Measurements from ENCODE around the gene ZFYVE9. TPM values are rescaled to one million over a fixed set of nuclear protein-coding genes. Genes with fewer than 3 reads are reported as not detected.

ZFYVE9 gene
- total and polyA plus RNA-seq, 12 donors, result 3.4 to 28.9 (median 22.2) TPM

DNA sequence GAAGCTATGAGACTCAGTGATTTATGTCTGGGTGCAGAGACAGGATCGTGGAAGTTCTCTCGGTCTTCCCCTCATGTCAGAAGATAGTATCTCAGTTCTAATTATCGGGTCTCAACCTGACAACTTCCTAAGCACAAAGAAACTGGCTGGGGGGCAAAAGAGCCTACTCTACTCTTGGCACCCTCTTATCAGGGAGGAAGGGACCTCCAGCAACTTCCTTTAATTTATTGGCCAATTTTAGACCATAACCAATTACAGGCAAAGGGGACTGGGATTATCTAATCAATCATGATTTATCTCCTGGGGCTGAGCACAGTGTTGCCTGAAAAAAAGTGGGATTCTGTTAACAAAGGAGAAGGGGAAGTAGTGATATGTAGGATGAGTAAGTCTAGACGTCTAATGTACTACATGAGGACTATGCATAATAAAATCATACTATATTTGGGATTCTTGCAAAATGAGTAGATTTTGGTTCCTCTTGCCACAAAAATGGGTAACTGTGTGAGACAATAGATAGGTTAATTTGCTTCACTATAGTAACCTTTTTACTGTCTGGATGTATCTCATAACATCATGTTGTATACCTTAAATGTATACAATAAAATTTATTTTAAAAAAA lies 98.8 kb downstream of the ZFYVE9 start:
- H3K4me3 ChIP-seq, result no peak overlapping the region
- H3K4me1 ChIP-seq (replicated peaks in 1 of 2), result peaks cover 0 to 10% of the 10 kb centered on the region in 2 donors
- H3K27me3 ChIP-seq, result no peaks in the 10 kb centered on the region
- H3K36me3 ChIP-seq (replicated peaks in 1 of 2), result no peaks in the 10 kb centered on the region
- no peak for DNase-seq
- no peaks in the 10 kb centered on the region for H3K9me3 ChIP-seq (replicated peaks in 1 of 3)
- intact Hi-C loops (cut with DNase I), result no loop called here
- WGBS, 4 donors, result 49 to 71% (median 63%) methylated on average over 4 of the region's 4 CpGs
- no peak overlapping the region for H3K27ac ChIP-seq
- TF ChIP-seq, protein P1, sequence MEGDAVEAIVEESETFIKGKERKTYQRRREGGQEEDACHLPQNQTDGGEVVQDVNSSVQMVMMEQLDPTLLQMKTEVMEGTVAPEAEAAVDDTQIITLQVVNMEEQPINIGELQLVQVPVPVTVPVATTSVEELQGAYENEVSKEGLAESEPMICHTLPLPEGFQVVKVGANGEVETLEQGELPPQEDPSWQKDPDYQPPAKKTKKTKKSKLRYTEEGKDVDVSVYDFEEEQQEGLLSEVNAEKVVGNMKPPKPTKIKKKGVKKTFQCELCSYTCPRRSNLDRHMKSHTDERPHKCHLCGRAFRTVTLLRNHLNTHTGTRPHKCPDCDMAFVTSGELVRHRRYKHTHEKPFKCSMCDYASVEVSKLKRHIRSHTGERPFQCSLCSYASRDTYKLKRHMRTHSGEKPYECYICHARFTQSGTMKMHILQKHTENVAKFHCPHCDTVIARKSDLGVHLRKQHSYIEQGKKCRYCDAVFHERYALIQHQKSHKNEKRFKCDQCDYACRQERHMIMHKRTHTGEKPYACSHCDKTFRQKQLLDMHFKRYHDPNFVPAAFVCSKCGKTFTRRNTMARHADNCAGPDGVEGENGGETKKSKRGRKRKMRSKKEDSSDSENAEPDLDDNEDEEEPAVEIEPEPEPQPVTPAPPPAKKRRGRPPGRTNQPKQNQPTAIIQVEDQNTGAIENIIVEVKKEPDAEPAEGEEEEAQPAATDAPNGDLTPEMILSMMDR (IDR thresholded peaks at IDR 0.05), result no peak
- TF ChIP-seq POLR2A (IDR thresholded peaks at IDR 0.05), result no peak

- no peak for DNase-seq
- 85 to 92% (median 90%) methylated on average over 3 of the region's 3 CpGs for WGBS, 4 donors
- intact Hi-C loops (cut with DNase I), result no loop called here
Observed at GRCh38 chr1:52243221-52243987, 101.5 kb downstream of the ZFYVE9 start.

DNA sequence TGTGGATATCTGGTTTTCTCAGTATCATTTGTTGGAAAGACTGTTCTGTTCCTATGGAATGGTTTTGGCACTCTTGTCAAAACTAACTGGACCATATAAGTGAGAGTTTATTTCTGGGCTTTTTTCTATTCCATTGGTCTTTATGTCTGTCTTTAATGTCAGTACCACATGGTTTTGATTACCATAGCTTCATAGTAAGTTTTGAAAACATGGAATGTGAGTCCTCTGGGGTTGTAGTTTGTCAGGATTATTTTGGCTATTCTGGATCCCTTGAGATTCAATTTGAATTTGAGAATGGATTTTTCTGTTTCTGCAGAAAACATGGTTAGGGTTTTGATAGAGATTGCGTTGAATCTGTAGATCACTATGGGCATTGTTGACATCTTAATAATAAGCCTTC lies 107.9 kb downstream of the ZFYVE9 start:
- Histone ChIP-seq H3K9me3 (replicated peaks in 1 of 3) (no peaks in the 10 kb centered on the region), H3K27me3 (no peaks in the 10 kb centered on the region), H3K36me3 (replicated peaks in 1 of 2) (no peaks in the 10 kb centered on the region), H3K4me1 (replicated peaks in 1 of 2) (no peaks in the 10 kb centered on the region), H3K4me3 (no peak overlapping the region), H3K27ac (no peak overlapping the region)
- no peak for DNase-seq
- no peak for TF ChIP-seq POLR2A (IDR thresholded peaks at IDR 0.05)
- TF ChIP-seq, protein P1 (IDR thresholded peaks at IDR 0.05), result no peak
- 97 to 100% (median 100%) methylated on average over 1 of the region's 1 CpG for WGBS, 4 donors
- intact Hi-C loops (cut with DNase I), result no loop called here

More at GRCh38 chr1:52243221-52243987, 101.5 kb downstream of the ZFYVE9 start:
- H3K9me3 ChIP-seq (replicated peaks in 1 of 3), result no peaks in the 10 kb centered on the region
- no peaks in the 10 kb centered on the region for H3K27me3 ChIP-seq
- H3K36me3 ChIP-seq (replicated peaks in 1 of 2), result no peaks in the 10 kb centered on the region
- no peak overlapping the region for H3K4me3 ChIP-seq
- H3K4me1 ChIP-seq (replicated peaks in 1 of 2), result peaks cover 0 to 10% of the 10 kb centered on the region in 2 donors
- H3K27ac ChIP-seq, result no peak overlapping the region
- no peak for TF ChIP-seq POLR2A (IDR thresholded peaks at IDR 0.05)
- TF ChIP-seq, protein P1 (IDR thresholded peaks at IDR 0.05), result no peak

- 68 to 79% (median 76%) methylated on average over 5 of the region's 5 CpGs for WGBS, 4 donors
- Histone ChIP-seq H3K4me1 (replicated peaks in 1 of 2) (no peaks in the 10 kb centered on the region), H3K27ac (no peak overlapping the region), H3K9me3 (replicated peaks in 1 of 3) (no peaks in the 10 kb centered on the region), H3K27me3 (no peaks in the 10 kb centered on the region), H3K4me3 (no peak overlapping the region), H3K36me3 (replicated peaks in 1 of 2) (no peaks in the 10 kb centered on the region)
- DNase-seq, result no peak
- TF ChIP-seq POLR2A (IDR thresholded peaks at IDR 0.05), result no peak
- TF ChIP-seq, protein P1 (IDR thresholded peaks at IDR 0.05), result no peak
- intact Hi-C loops (cut with DNase I), result no loop called here
Observed at GRCh38 chr1:52253421-52253820, 111.5 kb downstream of the ZFYVE9 start.

Data from adrenal gland (tissue), 12 donors.